HCT116 (cell line): ENCODE results near the gene PRLR. TPM values are rescaled to one million over a fixed set of nuclear protein-coding genes. Genes with fewer than 3 reads are reported as not detected.

Experiments
- ATAC-seq: fragments of 200-7000 bp; cut with Tn5 transposase; 2 replicates; pipeline ENCODE4 v1.9.1; 2020; ENCODE audit warnings: mild to moderate bottlenecking, moderate library complexity
- BruUV-seq: library from RNA; stranded (reverse); fragments of 400-500 nt; replicated peaks from 2 replicates; lab custom pipeline; 2021; lab: Mats Ljungman, UMichigan
- CTCF ChIA-PET: fragments of 300-600 bp; sonication (Branson Sonifier 250); formaldehyde crosslinking; loops from one replicate; lab custom pipeline; 2021; ENCODE audit warnings: antibody characterized with exemption; lab: Charles Lee
- POLR2A ChIA-PET: fragments of 300-600, 350-600 bp; sonication (Branson Sonifier 250); formaldehyde crosslinking; loops from one replicate; lab custom pipeline; 2021; ENCODE audit warnings: antibody characterized with exemption; lab: Charles Lee
- RAD21 ChIA-PET, 2 experiments: fragments of 300-600 bp; sonication (Branson Sonifier 250); formaldehyde crosslinking; loops; one replicate each; lab custom pipeline; 2023; ENCODE audit warnings: low total read pairs in 2 of 2; ENCODE audit not compliant: uncharacterized antibody in 2 of 2, unreplicated experiment in 2 of 2, low non-redundant PET in 1 of 2; lab: Charles Lee
- DNase-seq: peaks from one replicate; pipeline ENCODE4 v3.0.0-alpha.2; 2010; ENCODE audit warnings: low read depth, low spot score
- H2AFZ ChIP-seq: fragments of 200-600 bp; shearing (Covaris generic), sonication (generic); 2 replicates; pipeline ENCODE4 v1.6.1; 2017; ENCODE audit warnings: low read depth, mixed run types, mixed read lengths, antibody characterized with exemption, low read length; ENCODE audit not compliant: poor library complexity, severe bottlenecking
- H3K27ac ChIP-seq: 2 replicates; pipeline ENCODE4 v1.5.1; 2012; ENCODE audit warnings: low read depth, low read length
- H3K27me3 ChIP-seq: fragments of 200-600 bp; sonication (generic); 2 replicates; pipeline ENCODE4 v1.6.1; 2016; ENCODE audit warnings: mixed run types, low read length, mixed read lengths; ENCODE audit not compliant: insufficient read depth
- H3K36me3 ChIP-seq, 2 experiments: fragments of 200-500 bp in 1 of 2; fragments of 200-600 bp in 1 of 2; sonication (Bioruptor generic) in 1 of 2; sonication (generic) in 1 of 2; 2 replicates each; pipeline versions ENCODE4 v1.5.1 to v1.6.1; 2014 to 2016; ENCODE audit warnings: low read length in 2 of 2, inconsistent platforms in 1 of 2, mixed read lengths in 1 of 2, mixed run types in 1 of 2; ENCODE audit not compliant: insufficient read depth in 2 of 2, control insufficient read depth in 1 of 2
- H3K4me1 ChIP-seq, 2 experiments: fragments of 200-600 bp in 1 of 2; sonication (generic) in 1 of 2; 2 replicates each; pipeline versions ENCODE4 v1.5.1 to v1.6.1; 2012 to 2017; ENCODE audit warnings: low read length in 2 of 2, inconsistent platforms in 1 of 2, mild to moderate bottlenecking in 1 of 2, mixed read lengths in 1 of 2, mixed run types in 1 of 2, moderate library complexity in 1 of 2; ENCODE audit not compliant: insufficient read depth in 2 of 2, control insufficient read depth in 1 of 2
- H3K4me2 ChIP-seq: fragments of 200-600 bp; sonication (generic); 2 replicates; pipeline ENCODE4 v1.6.1; 2017; ENCODE audit warnings: mixed run types, low read length, mixed read lengths
- H3K4me3 ChIP-seq, 2 experiments: fragments of 200-600 bp in 1 of 2; sonication (generic) in 1 of 2; replicated peaks in 1 of 2; 2 replicates each; pipeline ENCODE4 v1.5.1; 2011 to 2016; ENCODE audit warnings: low read length in 2 of 2, control low read depth in 1 of 2, low read depth in 1 of 2, mild to moderate bottlenecking in 1 of 2, mixed read lengths in 1 of 2, mixed run types in 1 of 2
- H3K79me2 ChIP-seq: fragments of 200-600 bp; sonication (generic); 2 replicates; pipeline ENCODE4 v1.6.1; 2017; ENCODE audit warnings: mild to moderate bottlenecking, mixed run types, low read length, moderate library complexity, mixed read lengths; ENCODE audit not compliant: insufficient read depth
- H3K9ac ChIP-seq: fragments of 200-600 bp; sonication (generic); 2 replicates; pipeline ENCODE4 v1.6.1; 2016; ENCODE audit warnings: low read length, mixed read lengths
- H3K9me2 ChIP-seq: fragments of 200-600 bp; sonication (generic), shearing (Covaris generic); 2 replicates; pipeline ENCODE4 v1.6.1; 2017; ENCODE audit warnings: mixed run types, mild to moderate bottlenecking, moderate library complexity; ENCODE audit not compliant: insufficient read depth
- H3K9me3 ChIP-seq, 2 experiments: fragments of 200-500 bp in 1 of 2; fragments of 200-600 bp in 1 of 2; sonication (Bioruptor generic) in 1 of 2; sonication (generic) in 1 of 2; 2 replicates each; pipeline ENCODE4 v1.6.1; 2014 to 2017; ENCODE audit warnings: low read length in 2 of 2, mixed read lengths in 2 of 2, inconsistent platforms in 1 of 2, low read depth in 1 of 2, mild to moderate bottlenecking in 1 of 2, mixed run types in 1 of 2, moderate library complexity in 1 of 2; ENCODE audit not compliant: control insufficient read depth in 1 of 2, insufficient read depth in 1 of 2
- H4K20me1 ChIP-seq: fragments of 200-600 bp; sonication (generic), shearing (Covaris generic); 2 replicates; pipeline ENCODE4 v1.6.1; 2017; ENCODE audit warnings: mixed run types, mild to moderate bottlenecking, moderate library complexity; ENCODE audit not compliant: insufficient read depth
- ELF1 ChIP-seq: IDR thresholded peaks from 2 replicates; pipeline ENCODE4 v1.6.1; 2012; ENCODE audit warnings: low read depth, borderline replicate concordance
- EZH2 ChIP-seq: fragments of 200-600 bp; sonication (generic); IDR thresholded peaks from 2 replicates; pipeline ENCODE4 v1.6.1; 2017; ENCODE audit warnings: antibody characterized with exemption, mixed run types
- RAD21 ChIP-seq: IDR thresholded peaks from 2 replicates; pipeline ENCODE4 v1.6.1; 2012; ENCODE audit warnings: low read depth, mild to moderate bottlenecking
- SIN3A ChIP-seq: IDR thresholded peaks from 2 replicates; pipeline ENCODE4 v1.6.1; 2012; ENCODE audit warnings: low read depth
- SRF ChIP-seq: IDR thresholded peaks from 2 replicates; pipeline ENCODE4 v1.6.1; 2012; ENCODE audit warnings: low read depth
- TCF7L2 ChIP-seq: IDR thresholded peaks from 2 replicates; pipeline ENCODE4 v1.7.0; 2011; ENCODE audit warnings: borderline replicate concordance, inconsistent platforms; ENCODE audit not compliant: insufficient read depth, insufficient read length; ENCODE audit errors: extremely low read depth
- ZFX ChIP-seq: fragments of 450-650 bp; IDR thresholded peaks from 2 replicates; pipeline ENCODE4 v1.6.1; 2017
- ZNF274 ChIP-seq: fragments of 200-500 bp; sonication (Bioruptor generic); IDR thresholded peaks from 2 replicates; pipeline ENCODE4 v1.6.1; 2014; ENCODE audit warnings: mild to moderate bottlenecking, low read depth, low read length, inconsistent platforms
- intact Hi-C: fragments of 100-400 bp; cut with micrococcal nuclease; formaldehyde crosslinking; loops from 2 replicates; pipeline ENCODE4 v1.10.0; 2022
- total RNA-seq: library from RNA; stranded (reverse); gene quantifications from one replicate; pipeline ENCODE4 v1.2.1, GENCODE V29; 2021; ENCODE audit not compliant: unreplicated experiment
- TF ChIP-seq, protein P1 (sequence below): IDR thresholded peaks from 2 replicates; pipeline ENCODE4 v1.6.1; 2011; ENCODE audit warnings: mild to moderate bottlenecking, low read length, moderate library complexity; ENCODE audit not compliant: insufficient replicate concordance; ENCODE audit errors: extremely low read depth
- TF ChIP-seq, protein P2 (sequence below): IDR thresholded peaks from 2 replicates; pipeline ENCODE4 v1.6.1; 2012
- TF ChIP-seq, protein P3 (sequence below): IDR thresholded peaks from 2 replicates; pipeline ENCODE4 v1.6.1; 2012; ENCODE audit warnings: low read depth

PRLR gene
- total RNA-seq, 1 experiment from 2014 or later = 0.10 TPM

DNA sequence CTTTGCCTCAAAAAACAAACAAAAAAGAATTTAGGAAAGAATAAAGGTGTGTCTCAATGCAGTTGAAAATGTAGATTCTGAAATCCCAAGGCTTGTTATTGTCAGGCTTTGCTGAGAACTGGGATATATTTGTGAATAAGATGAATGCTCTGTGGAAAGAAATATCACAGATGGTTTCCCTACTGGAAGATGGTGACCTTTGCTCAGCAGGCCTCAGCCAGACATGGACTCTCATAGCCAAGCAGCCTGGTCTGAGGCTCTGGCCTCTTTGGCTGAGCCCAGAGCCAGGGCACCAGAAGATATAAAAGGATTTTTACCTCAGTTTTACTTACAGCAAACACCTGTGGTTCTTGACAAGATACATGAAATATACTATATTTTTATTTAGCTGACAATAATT, 219.6 kb downstream of the PRLR start:
- BruUV-seq = no TSS peak
- ATAC-seq (no peak), DNase-seq (no peak)

DNA sequence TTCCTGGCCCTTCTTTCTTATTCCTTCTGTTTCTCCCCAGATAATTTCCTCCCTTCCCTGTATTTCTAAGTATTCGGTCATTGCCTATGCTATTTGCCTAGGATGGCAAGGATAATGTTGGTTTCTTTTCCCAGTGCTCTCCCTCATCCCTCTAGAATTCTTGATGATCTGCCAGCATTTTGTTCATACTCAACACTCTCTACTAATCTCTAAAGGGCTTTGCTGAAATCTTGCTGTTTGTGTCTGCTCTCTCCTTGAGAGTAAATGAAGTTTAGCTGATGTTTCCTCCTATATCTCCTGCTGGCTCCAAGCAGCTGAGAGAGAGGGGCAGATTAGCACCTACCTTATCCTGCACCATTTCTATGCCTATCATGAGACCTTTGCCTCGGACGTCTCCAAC, 220.6 kb downstream of the PRLR start:
- Histone ChIP-seq H3K9me3 (no peaks in the 10 kb centered on the region), H4K20me1 (no peaks in the 10 kb centered on the region), H3K4me2 (no peak overlapping the region), H3K4me1 (no peaks in the 10 kb centered on the region), H3K79me2 (no peaks in the 10 kb centered on the region), H3K9ac (no peak overlapping the region), H3K36me3 (no peaks in the 10 kb centered on the region), H3K4me3 (no peak overlapping the region), H2AFZ (no peak overlapping the region), H3K27me3 (peaks cover 6% of the 10 kb centered on the region; the same call in 1 of the 2 replicates), H3K9me2 (no peaks in the 10 kb centered on the region), H3K27ac (no peak overlapping the region)
- DNase-seq (no peak), ATAC-seq (no peak)
- RAD21 ChIA-PET = no interaction called here
- BruUV-seq = no TSS peak
- POLR2A ChIA-PET = no interaction called here
- intact Hi-C loops = no loop called here
- CTCF ChIA-PET = no interaction called here
- TF ChIP-seq SIN3A = no peak
- no peak for TF ChIP-seq ZFX
- TF ChIP-seq SRF = no peak
- no peak for TF ChIP-seq EZH2
- TF ChIP-seq, protein P1, sequence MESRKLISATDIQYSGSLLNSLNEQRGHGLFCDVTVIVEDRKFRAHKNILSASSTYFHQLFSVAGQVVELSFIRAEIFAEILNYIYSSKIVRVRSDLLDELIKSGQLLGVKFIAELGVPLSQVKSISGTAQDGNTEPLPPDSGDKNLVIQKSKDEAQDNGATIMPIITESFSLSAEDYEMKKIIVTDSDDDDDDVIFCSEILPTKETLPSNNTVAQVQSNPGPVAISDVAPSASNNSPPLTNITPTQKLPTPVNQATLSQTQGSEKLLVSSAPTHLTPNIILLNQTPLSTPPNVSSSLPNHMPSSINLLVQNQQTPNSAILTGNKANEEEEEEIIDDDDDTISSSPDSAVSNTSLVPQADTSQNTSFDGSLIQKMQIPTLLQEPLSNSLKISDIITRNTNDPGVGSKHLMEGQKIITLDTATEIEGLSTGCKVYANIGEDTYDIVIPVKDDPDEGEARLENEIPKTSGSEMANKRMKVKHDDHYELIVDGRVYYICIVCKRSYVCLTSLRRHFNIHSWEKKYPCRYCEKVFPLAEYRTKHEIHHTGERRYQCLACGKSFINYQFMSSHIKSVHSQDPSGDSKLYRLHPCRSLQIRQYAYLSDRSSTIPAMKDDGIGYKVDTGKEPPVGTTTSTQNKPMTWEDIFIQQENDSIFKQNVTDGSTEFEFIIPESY = no peak
- TF ChIP-seq TCF7L2 = no peak
- TF ChIP-seq ZNF274 = no peak
- no peak for TF ChIP-seq ELF1
- TF ChIP-seq, protein P2, sequence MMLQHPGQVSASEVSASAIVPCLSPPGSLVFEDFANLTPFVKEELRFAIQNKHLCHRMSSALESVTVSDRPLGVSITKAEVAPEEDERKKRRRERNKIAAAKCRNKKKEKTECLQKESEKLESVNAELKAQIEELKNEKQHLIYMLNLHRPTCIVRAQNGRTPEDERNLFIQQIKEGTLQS = no peak
- TF ChIP-seq RAD21 = no peak

More for the DNA sequence above, 219.6 kb downstream of the PRLR start:
- no peaks in the 10 kb centered on the region for H3K4me1 ChIP-seq
- H3K27ac ChIP-seq = no peak overlapping the region
- no peaks in the 10 kb centered on the region for H3K9me2 ChIP-seq
- TF ChIP-seq, protein P3, sequence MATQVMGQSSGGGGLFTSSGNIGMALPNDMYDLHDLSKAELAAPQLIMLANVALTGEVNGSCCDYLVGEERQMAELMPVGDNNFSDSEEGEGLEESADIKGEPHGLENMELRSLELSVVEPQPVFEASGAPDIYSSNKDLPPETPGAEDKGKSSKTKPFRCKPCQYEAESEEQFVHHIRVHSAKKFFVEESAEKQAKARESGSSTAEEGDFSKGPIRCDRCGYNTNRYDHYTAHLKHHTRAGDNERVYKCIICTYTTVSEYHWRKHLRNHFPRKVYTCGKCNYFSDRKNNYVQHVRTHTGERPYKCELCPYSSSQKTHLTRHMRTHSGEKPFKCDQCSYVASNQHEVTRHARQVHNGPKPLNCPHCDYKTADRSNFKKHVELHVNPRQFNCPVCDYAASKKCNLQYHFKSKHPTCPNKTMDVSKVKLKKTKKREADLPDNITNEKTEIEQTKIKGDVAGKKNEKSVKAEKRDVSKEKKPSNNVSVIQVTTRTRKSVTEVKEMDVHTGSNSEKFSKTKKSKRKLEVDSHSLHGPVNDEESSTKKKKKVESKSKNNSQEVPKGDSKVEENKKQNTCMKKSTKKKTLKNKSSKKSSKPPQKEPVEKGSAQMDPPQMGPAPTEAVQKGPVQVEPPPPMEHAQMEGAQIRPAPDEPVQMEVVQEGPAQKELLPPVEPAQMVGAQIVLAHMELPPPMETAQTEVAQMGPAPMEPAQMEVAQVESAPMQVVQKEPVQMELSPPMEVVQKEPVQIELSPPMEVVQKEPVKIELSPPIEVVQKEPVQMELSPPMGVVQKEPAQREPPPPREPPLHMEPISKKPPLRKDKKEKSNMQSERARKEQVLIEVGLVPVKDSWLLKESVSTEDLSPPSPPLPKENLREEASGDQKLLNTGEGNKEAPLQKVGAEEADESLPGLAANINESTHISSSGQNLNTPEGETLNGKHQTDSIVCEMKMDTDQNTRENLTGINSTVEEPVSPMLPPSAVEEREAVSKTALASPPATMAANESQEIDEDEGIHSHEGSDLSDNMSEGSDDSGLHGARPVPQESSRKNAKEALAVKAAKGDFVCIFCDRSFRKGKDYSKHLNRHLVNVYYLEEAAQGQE = no peak
- no peak overlapping the region for H3K9ac ChIP-seq
- no peaks in the 10 kb centered on the region for H4K20me1 ChIP-seq
- no peaks in the 10 kb centered on the region for H3K9me3 ChIP-seq
- H3K36me3 ChIP-seq = no peaks in the 10 kb centered on the region
- no peak overlapping the region for H3K4me3 ChIP-seq
- ChIA-PET CTCF (no interaction called here), RAD21 (no interaction called here), POLR2A (no interaction called here)
- H3K27me3 ChIP-seq = peaks cover 10% of the 10 kb centered on the region; the same call in 1 of the 2 replicates
- no peak overlapping the region for H3K4me2 ChIP-seq
- no peak overlapping the region for H2AFZ ChIP-seq
- intact Hi-C loops = no loop called here
- no peaks in the 10 kb centered on the region for H3K79me2 ChIP-seq
